Neural progenitor cell (in vitro differentiated cells): Measurements from ENCODE around the gene PCCA.

Experiments
- EZH2 ChIP-seq: fragments of 200-600 bp; sonication (generic); IDR thresholded peaks from 2 replicates; pipeline ENCODE4 v1.6.1; 2017; ENCODE audit warnings: antibody characterized with exemption, mild to moderate bottlenecking, moderate library complexity
- TF ChIP-seq, protein P1 (sequence below): fragments of 200-600 bp; sonication (generic); IDR thresholded peaks from 2 replicates; pipeline ENCODE4 v1.5.1; 2017; ENCODE audit warnings: antibody characterized with exemption, mild to moderate bottlenecking

DNA sequence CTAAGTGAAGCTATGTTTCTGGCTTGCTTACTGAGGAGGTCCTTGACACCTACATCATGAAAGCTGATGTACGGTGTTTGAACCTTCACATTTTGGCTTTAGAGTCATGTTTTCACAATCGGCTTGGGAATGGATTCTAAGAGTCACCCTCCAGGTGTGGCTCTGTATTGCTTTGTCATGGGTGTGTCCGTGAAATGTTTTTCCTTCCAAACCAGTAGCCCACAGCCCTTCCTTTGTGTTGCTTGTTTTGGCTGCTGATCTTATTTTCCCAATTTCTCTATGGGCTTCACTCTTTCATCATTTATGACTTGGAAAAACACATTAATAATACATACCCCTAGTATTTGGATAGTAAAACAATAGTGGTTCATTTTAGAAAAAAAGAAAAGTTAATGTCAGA lies 259.1 kb downstream of the PCCA start:
- no peak for TF ChIP-seq EZH2
- TF ChIP-seq, protein P1, sequence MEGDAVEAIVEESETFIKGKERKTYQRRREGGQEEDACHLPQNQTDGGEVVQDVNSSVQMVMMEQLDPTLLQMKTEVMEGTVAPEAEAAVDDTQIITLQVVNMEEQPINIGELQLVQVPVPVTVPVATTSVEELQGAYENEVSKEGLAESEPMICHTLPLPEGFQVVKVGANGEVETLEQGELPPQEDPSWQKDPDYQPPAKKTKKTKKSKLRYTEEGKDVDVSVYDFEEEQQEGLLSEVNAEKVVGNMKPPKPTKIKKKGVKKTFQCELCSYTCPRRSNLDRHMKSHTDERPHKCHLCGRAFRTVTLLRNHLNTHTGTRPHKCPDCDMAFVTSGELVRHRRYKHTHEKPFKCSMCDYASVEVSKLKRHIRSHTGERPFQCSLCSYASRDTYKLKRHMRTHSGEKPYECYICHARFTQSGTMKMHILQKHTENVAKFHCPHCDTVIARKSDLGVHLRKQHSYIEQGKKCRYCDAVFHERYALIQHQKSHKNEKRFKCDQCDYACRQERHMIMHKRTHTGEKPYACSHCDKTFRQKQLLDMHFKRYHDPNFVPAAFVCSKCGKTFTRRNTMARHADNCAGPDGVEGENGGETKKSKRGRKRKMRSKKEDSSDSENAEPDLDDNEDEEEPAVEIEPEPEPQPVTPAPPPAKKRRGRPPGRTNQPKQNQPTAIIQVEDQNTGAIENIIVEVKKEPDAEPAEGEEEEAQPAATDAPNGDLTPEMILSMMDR = no peak
